ENCODE results near the gene GOLGA8B. TPM values are rescaled to one million over a fixed set of nuclear protein-coding genes. Genes with fewer than 3 reads are reported as not detected.
"Not testable (repeated sequence)": the region's sequence is repeated elsewhere in the genome, so short reads cannot be mapped to it uniquely, and the experiment has no call there.

GOLGA8B gene
- total RNA-seq, 2 experiments from 2014 or later = 84.6 to 86.9 TPM

DNA sequence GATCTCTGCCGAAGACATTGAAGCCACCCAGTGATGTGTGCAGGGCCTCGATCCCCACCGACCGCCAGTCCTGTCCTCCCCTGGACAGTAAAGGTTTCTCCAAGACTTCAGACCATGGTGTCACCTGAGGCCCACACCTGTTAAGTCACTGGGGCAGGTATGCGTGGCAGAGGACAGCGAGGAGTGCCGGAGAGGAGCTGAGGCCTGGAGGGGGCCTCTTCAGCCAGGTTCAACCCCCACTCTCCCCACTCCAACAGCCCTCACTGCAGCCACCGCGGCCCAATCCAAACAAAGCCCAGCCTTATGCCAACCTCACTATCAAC lies 2.4 kb downstream of the GOLGA8B start:
- POLR2A ChIA-PET = no interaction called here
- Mint-ChIP-seq H3K27me3 (peaks cover 8% of the 10 kb centered on the region), H3K9me3 (no peaks in the 10 kb centered on the region), H3K36me3 (ENCODE audit: low read depth) (peaks cover 3% of the 10 kb centered on the region), H3K4me1 (ENCODE audit: low read depth) (peaks cover 51% of the 10 kb centered on the region), H3K4me3 (peak overlapping the region; percentile 90), H3K27ac (no peak overlapping the region)
- DNase-seq (no peak), ATAC-seq (no peak)
- intact Hi-C loops (cut with micrococcal nuclease) = loop anchor here (10.0 kb wide), 2 partner anchors 246 to 516 kb away; partner anchors contain the start of gene SLC12A6
- TF ChIP-seq, protein P1, sequence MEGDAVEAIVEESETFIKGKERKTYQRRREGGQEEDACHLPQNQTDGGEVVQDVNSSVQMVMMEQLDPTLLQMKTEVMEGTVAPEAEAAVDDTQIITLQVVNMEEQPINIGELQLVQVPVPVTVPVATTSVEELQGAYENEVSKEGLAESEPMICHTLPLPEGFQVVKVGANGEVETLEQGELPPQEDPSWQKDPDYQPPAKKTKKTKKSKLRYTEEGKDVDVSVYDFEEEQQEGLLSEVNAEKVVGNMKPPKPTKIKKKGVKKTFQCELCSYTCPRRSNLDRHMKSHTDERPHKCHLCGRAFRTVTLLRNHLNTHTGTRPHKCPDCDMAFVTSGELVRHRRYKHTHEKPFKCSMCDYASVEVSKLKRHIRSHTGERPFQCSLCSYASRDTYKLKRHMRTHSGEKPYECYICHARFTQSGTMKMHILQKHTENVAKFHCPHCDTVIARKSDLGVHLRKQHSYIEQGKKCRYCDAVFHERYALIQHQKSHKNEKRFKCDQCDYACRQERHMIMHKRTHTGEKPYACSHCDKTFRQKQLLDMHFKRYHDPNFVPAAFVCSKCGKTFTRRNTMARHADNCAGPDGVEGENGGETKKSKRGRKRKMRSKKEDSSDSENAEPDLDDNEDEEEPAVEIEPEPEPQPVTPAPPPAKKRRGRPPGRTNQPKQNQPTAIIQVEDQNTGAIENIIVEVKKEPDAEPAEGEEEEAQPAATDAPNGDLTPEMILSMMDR (IDR thresholded peaks at IDR 0.05) = no peak
- CTCF ChIA-PET = interaction anchor here (0.6 to 0.9 kb wide), 2 partner anchors 30 to 471 kb away, joined by 3 read pairs; no protein-coding TSS in a partner anchor

DNA sequence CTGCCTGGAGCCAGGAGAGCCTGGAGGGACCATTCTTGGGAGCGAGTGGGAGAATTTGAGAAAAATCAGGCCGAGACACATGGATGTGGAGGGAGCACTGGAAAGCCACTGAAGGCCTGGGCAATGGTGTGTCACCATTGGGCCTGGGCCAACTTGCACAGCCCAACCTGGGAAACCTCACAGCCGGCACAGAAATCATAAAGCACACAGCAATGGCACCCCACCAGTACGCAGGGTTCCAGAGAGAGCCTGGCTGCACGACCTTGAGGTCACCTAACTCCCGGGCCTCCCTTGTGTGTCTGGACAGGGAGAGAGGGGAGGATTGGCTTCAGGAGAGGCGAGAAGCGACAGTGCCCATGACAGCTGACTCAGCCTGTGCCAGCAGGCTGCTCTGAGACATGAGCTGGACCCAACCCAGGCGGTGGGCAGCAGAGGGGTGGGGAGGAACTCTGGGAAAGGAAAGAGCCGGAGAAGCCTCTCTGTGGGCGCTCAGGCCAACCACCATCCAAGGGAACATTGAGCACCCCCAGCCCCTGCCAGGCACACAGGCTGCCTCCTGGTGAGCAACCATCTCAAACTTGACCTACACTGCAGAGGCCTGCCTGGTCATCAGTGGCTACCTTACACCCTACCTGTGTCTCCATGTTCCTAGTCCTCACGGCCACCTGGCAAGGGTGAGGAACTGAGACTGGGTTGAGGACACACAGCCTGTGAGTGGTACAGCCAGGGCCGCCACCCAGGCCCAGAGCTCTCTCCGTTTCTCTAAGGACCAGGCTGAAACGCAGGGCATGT lies 3.0 kb downstream of the GOLGA8B start:
- H3K36me3 Mint-ChIP-seq (ENCODE audit: low read depth); POLR2A ChIA-PET; H3K9me3 Mint-ChIP-seq; DNase-seq; H3K27me3 Mint-ChIP-seq; H3K27ac Mint-ChIP-seq; ATAC-seq: not testable (repeated sequence)
- CTCF ChIA-PET = interaction anchor here (0.6 kb wide), 1 partner anchor 30 kb away, joined by 3 read pairs; no protein-coding TSS in a partner anchor
- Mint-ChIP-seq H3K4me1 (ENCODE audit: low read depth) (peaks cover 53% of the 10 kb centered on the region), H3K4me3 (peak overlapping the region; percentile 90)
- intact Hi-C loops (cut with micrococcal nuclease) = loop anchor here (10.0 kb wide), 2 partner anchors 246 to 516 kb away; partner anchors contain the start of gene SLC12A6

DNA sequence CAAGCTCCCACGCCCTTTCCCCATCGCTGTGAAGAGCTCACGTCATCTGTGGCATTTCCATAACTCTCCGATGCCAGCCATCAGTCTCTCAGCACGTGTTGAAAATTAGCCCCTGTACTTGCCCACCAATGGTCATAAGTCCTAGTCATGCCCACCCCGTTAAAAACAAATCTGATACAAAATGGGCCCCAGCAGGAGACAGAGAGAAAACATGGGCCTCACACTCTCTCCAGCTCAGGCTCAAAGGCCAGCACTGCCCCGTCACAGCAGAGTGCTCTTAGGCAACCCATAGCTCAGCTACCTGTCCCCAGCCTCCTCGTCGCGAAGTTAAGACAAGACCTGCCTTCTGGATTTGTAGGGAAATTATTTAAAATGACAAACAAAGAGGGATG lies 5.2 kb downstream of the GOLGA8B start:
- H3K27me3 Mint-ChIP-seq = no peaks in the 10 kb centered on the region
- peaks cover 3% of the 10 kb centered on the region for H3K36me3 Mint-ChIP-seq (ENCODE audit: low read depth)
- ChIA-PET CTCF (interaction anchor here (1.0 kb wide), 1 partner anchor 10 kb away, joined by 4 read pairs; no protein-coding TSS in a partner anchor), POLR2A (interaction anchor here (0.7 kb wide), 1 partner anchor 118 kb away, joined by 3 read pairs; no protein-coding TSS in a partner anchor)
- H3K4me1 Mint-ChIP-seq (ENCODE audit: low read depth) = peaks cover 54% of the 10 kb centered on the region
- no peaks in the 10 kb centered on the region for H3K9me3 Mint-ChIP-seq
- no peak overlapping the region for H3K4me3 Mint-ChIP-seq
- H3K27ac Mint-ChIP-seq = peak overlapping the region; percentile 75
- TF ChIP-seq, protein P1 (IDR thresholded peaks at IDR 0.05) = no peak
- intact Hi-C loops (cut with micrococcal nuclease) = no loop called here
- ATAC-seq = no peak
- DNase-seq = no peak

DNA sequence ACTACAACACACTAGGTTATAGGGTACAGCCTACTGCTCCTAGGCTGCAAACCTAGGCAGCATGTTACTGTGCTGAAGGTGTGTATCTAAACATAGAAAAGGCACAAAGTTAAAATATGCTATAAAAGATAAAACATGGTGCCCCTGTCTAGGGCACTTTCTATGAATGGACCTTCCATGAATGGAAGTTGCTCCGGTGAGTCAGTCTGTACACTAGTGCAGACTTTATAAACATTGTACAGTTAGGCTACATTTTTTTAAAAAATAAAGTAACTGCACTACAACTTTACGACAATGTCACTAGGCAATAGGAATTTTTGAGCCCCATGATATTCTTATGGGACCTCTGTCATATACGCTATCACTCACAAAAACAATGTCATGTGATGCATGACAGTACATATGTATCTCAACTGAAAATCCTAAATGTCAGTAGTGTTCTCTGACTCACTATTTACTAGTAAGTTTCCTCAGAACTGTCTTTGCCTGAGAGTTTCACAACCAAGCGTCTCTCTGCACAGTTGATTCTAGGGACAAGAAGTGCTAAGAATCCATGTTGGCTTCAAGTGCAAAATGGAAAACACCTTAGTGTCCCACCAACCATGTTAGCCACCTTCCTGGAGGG lies 5.7 kb downstream of the GOLGA8B start:
- DNase-seq; H3K27me3 Mint-ChIP-seq; H3K9me3 Mint-ChIP-seq; POLR2A ChIA-PET; H3K36me3 Mint-ChIP-seq (ENCODE audit: low read depth); H3K4me3 Mint-ChIP-seq; intact Hi-C loops (cut with micrococcal nuclease): not testable (repeated sequence)
- Mint-ChIP-seq H3K4me1 (ENCODE audit: low read depth) (peaks cover 56% of the 10 kb centered on the region), H3K27ac (peak overlapping the region; percentile 75)
- CTCF ChIA-PET = interaction anchor here (1.0 kb wide), 1 partner anchor 10 kb away, joined by 4 read pairs; no protein-coding TSS in a partner anchor
- ATAC-seq = peak; percentile 82

DNA sequence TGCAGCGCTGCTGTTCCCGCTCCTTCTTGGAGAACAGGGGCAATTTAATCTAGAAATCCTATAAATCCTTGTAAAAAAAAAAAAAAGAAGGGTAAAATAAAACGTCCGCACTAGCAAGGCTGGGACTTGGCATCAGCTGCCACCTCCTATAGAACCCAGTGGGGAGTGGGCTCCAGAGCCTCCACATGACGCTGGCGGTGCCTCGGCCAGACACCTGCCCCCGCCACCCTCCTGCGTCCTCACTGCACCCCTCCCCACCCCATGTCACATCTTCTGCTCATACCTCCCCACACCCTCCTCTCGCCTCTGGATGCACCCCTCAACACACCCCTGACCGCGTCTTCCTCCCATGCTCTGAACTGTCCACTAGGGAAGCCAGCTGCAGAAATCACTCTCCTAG lies 8.4 kb downstream of the GOLGA8B start:
- POLR2A ChIA-PET; H3K27me3 Mint-ChIP-seq; ATAC-seq; H3K9me3 Mint-ChIP-seq; CTCF ChIA-PET; H3K36me3 Mint-ChIP-seq (ENCODE audit: low read depth); DNase-seq; intact Hi-C loops (cut with micrococcal nuclease); H3K4me3 Mint-ChIP-seq; H3K27ac Mint-ChIP-seq: not testable (repeated sequence)
- peaks cover 55% of the 10 kb centered on the region for H3K4me1 Mint-ChIP-seq (ENCODE audit: low read depth)

DNA sequence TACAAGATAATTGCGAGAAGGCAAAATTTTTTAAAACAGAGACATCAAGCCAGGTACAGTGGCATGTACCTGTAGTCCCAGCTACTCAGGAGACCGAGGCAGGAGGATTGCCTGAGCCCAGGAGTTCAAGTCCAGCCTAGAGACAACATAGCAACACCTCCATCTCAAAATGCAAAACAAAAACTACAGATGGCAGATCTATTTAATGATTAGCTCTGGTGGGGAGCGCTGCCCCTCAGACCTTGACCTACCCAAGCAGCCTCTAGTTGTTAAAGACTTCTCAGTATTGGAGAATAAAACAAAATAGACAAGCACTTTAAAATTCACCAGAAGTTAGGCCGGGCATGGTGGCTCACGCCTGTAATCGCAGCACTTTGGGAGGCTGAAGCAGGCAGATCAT lies 10.5 kb downstream of the GOLGA8B start:
- POLR2A ChIA-PET; intact Hi-C loops (cut with micrococcal nuclease); H3K36me3 Mint-ChIP-seq (ENCODE audit: low read depth); H3K27me3 Mint-ChIP-seq; H3K9me3 Mint-ChIP-seq; ATAC-seq; H3K4me3 Mint-ChIP-seq; H3K27ac Mint-ChIP-seq; DNase-seq; CTCF ChIA-PET: not testable (repeated sequence)
- peaks cover 38% of the 10 kb centered on the region for H3K4me1 Mint-ChIP-seq (ENCODE audit: low read depth)

DNA sequence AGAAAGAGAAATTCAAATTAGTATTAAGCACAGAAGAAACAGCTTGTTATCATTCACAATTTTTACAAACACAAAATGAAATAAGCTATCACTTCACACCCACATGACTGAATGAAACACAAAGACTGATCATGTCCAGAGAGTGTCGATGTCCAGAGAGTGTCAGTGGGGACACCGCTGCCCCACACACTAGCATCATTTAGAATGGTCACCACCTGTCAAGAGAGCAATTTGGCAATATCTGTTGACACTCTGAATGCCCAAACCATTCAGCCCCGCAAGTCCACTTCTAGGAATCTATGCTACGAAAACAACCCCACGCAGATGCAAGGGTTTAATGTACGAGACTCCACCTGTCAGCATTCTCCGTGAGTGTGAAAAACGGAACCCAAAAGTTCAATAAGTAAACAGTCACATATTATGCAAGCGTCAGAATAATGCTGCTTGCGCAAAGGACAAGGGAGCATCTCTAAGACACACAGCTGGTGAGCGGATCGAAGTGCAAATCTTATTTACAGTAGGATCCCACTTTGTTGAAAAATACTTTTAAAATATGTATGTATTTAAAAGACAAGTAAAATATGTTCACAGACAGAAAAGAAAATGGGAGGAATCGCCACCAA lies 11.3 kb downstream of the GOLGA8B start:
- intact Hi-C loops (cut with micrococcal nuclease); H3K27me3 Mint-ChIP-seq; H3K27ac Mint-ChIP-seq; CTCF ChIA-PET; DNase-seq; H3K4me3 Mint-ChIP-seq; POLR2A ChIA-PET; H3K36me3 Mint-ChIP-seq (ENCODE audit: low read depth); ATAC-seq; H3K9me3 Mint-ChIP-seq: not testable (repeated sequence)
- peaks cover 37% of the 10 kb centered on the region for H3K4me1 Mint-ChIP-seq (ENCODE audit: low read depth)

DNA sequence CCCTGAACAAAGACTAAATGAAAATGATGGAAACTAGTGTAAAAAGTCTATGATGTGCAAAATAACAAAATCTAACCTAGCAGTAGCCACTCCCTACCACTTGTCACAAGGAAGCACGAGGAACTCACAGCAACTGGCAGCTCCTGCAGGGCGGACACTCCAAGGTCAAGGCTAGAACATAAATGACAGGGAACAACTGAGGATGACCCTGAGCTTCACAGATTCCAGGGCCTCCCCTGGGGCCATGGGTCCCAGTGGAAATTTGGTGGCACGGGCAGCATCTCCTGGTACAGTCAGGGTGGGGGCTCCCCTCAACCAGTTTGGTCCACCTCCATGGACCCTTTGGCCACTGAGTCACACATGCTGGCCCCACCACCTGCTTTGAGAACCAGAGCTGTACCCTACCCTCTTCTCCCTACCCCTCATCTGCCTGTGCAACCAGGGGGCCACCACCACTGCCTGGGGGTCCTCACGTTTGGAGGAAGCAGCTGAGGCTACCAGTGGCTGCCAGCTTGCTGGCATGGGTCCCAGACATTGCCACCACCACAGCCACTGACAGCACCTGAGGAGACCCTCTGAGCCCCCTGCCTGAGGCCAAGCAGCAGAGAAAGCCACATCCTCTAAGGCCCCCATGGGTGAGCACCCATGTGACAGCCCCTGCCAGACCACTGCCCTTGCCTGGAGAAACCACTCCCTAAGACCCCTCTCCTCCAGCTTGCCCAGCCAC lies 13.6 kb downstream of the GOLGA8B start:
- intact Hi-C loops (cut with micrococcal nuclease); POLR2A ChIA-PET: not testable (repeated sequence)

DNA sequence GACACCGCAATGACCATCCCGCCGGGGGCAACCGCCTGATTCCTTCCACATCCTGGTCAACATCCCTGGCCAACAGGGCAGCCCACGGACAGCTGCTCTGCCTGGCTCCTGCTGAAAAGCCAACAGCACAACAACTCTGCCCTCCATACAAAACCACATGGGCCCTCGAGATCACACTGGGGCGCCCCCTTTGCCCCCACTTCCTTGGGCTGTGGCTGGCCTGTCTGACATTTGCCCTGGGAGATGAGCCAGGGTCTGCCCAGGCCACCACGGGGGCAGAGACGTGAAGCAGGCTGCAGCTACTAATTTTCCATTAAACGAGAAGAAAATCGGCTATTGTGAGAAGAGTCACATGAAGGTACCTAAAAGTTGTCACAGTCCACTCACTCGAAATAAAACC lies 16.3 kb downstream of the GOLGA8B start:
- POLR2A ChIA-PET; DNase-seq; H3K9me3 Mint-ChIP-seq; H3K27me3 Mint-ChIP-seq; CTCF ChIA-PET; intact Hi-C loops (cut with micrococcal nuclease); H3K27ac Mint-ChIP-seq; H3K4me3 Mint-ChIP-seq; H3K36me3 Mint-ChIP-seq (ENCODE audit: low read depth): not testable (repeated sequence)
- H3K4me1 Mint-ChIP-seq (ENCODE audit: low read depth) = peaks cover 21% of the 10 kb centered on the region
- ATAC-seq = peak; percentile 71

More for the DNA sequence above, 13.6 kb downstream of the GOLGA8B start:
- peaks cover 27% of the 10 kb centered on the region for H3K4me1 Mint-ChIP-seq (ENCODE audit: low read depth)
- CTCF ChIA-PET; H3K4me3 Mint-ChIP-seq; H3K27ac Mint-ChIP-seq; H3K36me3 Mint-ChIP-seq (ENCODE audit: low read depth); H3K27me3 Mint-ChIP-seq; ATAC-seq; DNase-seq; H3K9me3 Mint-ChIP-seq: not testable (repeated sequence)

Data from activated CD8-positive, alpha-beta T cell treated with anti-CD3 and anti-CD28 coated beads for 36 hours (primary cell).